Fibroblast of the aortic adventitia (primary cell): ENCODE measurements around the gene COL6A2. TPM values are rescaled to one million over a fixed set of nuclear protein-coding genes. Genes with fewer than 3 reads are reported as not detected.
A peak's percentile ranks its signal among the peaks of the same experiment; 100 is the strongest.

Source experiments
- DNase-seq: peaks from one replicate; pipeline ENCODE4 v3.0.0-alpha.2; 2010; ENCODE audit warnings: low read depth
- H3K4me3 ChIP-seq: 2 replicates; pipeline ENCODE4 v1.5.1; 2011; ENCODE audit warnings: low read depth, mild to moderate bottlenecking, control low read depth, low read length, moderate library complexity
- total RNA-seq: library from RNA; depleted of rRNA; stranded (reverse); fragments of >200 nt; gene quantifications from 2 replicates; pipeline ENCODE4 v1.2.3, GENCODE V29; 2012; ENCODE audit warnings: low replicate concordance
- TF ChIP-seq, protein P1 (sequence below): IDR thresholded peaks from 2 replicates; pipeline ENCODE4 v1.5.1; 2011; ENCODE audit warnings: mild to moderate bottlenecking, low read length, control low read depth, inconsistent platforms; ENCODE audit not compliant: insufficient read depth

Gene COL6A2
- total RNA-seq, 1 donor = 1,068 TPM

DNA sequence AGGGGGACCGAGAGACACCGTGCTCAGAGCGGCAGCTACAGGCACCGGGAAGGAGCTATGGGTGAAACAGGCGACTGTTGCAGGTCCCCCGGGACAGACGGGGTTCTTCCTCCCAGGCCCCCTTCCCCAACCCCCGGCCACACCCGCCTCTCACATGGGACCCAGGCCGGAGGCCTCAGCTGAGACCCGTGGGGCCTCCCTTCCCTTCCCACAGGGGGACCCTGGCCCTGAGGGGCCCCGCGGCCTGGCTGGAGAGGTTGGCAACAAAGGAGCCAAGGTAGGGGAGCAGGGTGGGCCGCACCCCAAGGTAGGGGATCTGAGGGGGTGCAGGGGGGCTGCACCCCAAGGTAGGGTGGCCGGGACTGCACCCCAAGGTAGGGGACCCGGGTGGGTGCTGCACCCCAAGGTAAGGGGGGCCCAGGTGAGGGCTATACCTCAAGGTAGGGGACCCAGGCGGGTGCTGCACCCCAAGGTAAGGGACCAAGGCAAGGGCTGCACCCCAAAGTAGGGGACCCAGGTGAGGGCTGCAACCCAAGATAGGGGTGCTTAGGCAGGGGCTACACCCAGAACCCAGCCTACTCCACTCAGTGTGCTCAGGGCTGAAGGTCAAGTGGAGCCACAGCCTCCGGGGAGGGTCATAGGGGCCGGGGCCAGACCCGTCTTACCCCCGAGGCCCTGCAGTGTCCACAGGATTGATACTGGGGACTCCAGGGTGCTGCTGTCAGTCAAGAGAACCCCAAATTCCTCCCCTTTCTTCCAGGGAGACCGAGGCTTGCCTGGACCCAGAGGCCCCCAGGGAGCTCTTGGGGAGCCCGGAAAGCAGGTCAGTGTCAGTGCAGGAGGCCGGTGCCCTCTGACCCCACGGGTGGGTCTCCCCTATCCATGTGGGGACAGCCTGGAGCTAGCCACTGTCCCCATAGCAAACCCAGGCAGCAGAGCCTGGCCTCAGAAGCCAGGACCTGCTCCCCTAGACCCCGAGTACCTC, 22.7 kb downstream of the COL6A2 start:
- TF ChIP-seq, protein P1, sequence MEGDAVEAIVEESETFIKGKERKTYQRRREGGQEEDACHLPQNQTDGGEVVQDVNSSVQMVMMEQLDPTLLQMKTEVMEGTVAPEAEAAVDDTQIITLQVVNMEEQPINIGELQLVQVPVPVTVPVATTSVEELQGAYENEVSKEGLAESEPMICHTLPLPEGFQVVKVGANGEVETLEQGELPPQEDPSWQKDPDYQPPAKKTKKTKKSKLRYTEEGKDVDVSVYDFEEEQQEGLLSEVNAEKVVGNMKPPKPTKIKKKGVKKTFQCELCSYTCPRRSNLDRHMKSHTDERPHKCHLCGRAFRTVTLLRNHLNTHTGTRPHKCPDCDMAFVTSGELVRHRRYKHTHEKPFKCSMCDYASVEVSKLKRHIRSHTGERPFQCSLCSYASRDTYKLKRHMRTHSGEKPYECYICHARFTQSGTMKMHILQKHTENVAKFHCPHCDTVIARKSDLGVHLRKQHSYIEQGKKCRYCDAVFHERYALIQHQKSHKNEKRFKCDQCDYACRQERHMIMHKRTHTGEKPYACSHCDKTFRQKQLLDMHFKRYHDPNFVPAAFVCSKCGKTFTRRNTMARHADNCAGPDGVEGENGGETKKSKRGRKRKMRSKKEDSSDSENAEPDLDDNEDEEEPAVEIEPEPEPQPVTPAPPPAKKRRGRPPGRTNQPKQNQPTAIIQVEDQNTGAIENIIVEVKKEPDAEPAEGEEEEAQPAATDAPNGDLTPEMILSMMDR = no peak
- H3K4me3 ChIP-seq = no peak overlapping the region
- DNase-seq = no peak

DNA sequence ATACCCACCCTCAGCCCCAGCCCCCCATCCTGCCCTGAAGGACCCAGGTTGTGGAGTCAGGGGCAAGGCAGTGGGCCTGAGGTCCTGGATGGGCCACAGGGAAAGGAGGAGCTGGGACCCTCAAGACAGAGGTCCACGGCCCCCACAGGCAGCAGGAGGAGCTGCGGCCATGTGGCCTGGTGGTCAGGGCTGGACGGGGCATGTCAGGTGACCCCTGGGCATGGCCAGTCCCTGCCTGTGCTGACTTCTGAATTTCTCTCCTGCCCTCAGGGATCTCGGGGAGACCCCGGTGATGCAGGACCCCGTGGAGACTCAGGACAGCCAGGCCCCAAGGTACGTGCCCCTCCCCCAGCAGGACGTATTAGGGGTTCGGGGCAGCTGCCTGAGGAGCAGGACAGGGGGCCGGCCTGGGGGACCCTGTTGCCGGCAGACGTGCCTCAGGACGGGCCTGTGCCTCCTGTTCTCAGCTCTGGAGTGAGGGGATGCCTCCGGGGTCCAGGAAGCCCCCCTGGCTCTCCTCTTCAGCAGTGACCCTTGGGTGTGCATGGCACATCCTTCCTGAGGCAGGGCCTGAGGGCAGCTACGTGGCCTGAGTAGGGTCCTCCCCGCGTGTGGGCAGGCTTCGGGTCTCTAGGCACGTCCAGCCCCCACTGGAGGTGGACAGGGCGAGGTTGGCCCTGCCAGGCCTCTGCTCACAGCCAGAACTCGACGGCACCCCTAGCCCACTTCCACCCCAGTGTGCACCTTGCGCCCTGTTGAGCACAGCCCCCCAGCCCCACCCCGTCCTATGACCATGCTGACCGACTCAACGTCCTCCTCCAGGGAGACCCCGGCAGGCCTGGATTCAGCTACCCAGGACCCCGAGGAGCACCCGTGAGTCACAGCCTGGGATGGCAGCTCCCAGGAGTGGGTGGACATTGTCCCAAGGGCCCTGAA, 23.6 kb downstream of the COL6A2 start:
- H3K4me3 ChIP-seq = no peak overlapping the region
- TF ChIP-seq, protein P1 = no peak
- DNase-seq = no peak

DNA sequence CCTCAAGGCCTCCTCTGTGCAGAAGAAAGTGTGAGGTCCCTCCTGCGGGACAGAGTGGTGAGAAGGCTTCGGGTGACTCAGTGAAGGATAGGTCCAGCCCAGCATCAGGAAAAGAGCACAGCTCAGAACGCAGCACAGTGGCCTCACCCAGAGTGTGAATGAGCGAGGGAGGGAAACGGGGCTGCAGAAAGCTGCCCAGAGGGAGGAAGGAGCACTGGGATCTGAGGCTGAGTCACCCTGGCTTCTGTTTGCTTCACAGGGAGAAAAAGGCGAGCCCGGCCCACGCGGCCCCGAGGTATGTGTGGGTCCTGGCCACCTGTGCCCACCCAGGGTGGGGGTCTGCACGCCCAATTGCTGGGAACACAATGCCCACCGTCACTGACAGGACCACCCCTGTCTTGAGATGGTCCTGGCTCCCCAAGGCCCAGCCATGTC, 24.3 kb downstream of the COL6A2 start:
- DNase-seq = peak; percentile 70
- H3K4me3 ChIP-seq = no peak overlapping the region
- TF ChIP-seq, protein P1 = no peak

DNA sequence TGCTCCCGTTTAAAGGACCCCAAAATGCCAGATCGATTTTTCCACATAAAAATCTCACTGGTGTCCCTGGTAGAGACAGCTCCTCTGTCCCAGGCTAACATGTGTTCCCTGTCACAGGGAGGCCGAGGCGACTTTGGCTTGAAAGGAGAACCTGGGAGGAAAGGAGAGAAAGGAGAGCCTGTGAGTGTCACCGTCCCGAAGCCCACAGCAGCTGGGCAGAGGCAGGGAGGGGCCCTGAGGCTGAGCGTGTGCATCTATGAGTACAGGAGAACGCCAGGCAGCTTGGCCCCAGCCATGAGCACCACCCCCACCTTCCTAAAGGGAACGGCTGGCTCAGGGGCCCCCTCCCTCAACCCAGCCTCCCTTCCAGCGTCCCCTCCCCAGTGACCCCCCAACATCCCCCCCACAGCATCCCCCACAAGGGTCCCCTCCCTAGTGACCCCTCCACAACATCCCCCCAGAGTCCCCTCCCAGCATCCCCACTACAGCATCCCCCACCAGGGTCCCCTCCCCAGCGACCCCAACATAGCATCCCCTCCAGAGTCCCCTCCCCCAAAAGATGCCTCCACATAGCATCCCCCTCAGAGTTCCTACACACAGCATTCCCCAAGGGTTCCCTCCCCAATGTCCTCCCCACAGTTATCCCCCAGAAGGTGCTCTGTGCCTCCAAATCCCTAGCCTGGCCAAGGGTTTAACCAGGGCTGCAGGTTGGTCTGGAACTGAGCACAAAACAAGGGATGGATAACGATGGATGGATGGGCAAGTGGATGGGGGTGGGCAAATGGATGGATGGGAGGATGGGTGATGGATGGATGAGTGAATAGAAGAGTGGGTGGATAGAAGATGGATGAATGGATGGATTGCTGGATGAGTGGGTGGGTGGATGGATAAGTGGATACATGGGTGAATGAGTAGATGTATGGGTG, 25.1 kb downstream of the COL6A2 start:
- no peak overlapping the region for H3K4me3 ChIP-seq
- no peak for DNase-seq
- TF ChIP-seq, protein P1 = no peak

DNA sequence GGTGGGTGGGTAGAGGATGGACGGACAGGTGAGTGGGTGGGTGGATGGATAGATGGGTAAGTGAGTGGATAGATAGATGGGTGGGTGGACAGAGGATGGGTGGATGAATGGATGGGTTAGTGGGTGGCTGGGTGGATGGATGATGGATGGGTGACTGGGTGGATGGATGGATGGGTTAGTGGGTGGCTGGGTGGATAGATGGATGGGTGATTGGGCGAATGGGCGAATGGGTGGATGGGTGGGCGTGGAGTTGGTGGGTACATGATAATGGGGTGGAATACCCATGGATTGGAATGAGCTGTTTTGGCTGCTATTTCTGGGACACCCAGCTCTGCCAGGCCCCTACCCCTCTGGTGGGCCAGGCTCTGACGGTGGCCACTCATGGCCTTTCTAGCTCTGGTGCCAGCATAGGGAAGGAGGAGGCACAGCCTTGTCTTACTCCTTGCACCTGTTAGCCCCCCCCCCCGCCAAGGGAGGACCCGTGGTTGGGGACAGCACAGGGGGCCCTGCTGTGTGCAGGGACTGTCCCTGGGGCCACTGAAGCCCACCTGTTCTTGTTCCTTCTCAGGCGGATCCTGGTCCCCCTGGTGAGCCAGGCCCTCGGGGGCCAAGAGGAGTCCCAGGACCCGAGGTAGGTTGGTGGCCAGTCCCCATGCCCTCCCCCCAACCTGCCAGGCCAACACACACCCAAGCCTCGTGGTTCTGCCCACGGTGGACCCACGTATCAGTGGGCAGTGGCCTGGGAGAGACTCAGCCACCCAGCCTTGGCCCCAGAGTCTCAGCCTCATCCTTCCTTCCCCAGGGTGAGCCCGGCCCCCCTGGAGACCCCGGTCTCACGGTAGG, 26.4 kb downstream of the COL6A2 start:
- no peak for DNase-seq
- TF ChIP-seq, protein P1 = no peak
- H3K4me3 ChIP-seq = no peak overlapping the region
